Adipocyte (in vitro differentiated cells): ENCODE results near the gene SETD1A.

Experiments used
- DNase-seq: peaks from one replicate; pipeline ENCODE4 v3.0.0-alpha.2; 2015; ENCODE audit warnings: low read depth
- H3K27me3 ChIP-seq: replicated peaks from 2 replicates; pipeline ENCODE4 v1.7.0; 2013; ENCODE audit warnings: mild to moderate bottlenecking, low read length, moderate library complexity; ENCODE audit not compliant: control insufficient read depth, insufficient read depth
- H3K36me3 ChIP-seq: 2 replicates; pipeline ENCODE4 v1.7.0; 2013; ENCODE audit warnings: low read length, mild to moderate bottlenecking, moderate library complexity; ENCODE audit not compliant: control insufficient read depth, insufficient read depth, severe bottlenecking
- H3K4me1 ChIP-seq: 2 replicates; pipeline ENCODE4 v1.7.0; 2013; ENCODE audit warnings: mild to moderate bottlenecking, low read length, moderate library complexity; ENCODE audit not compliant: control insufficient read depth, insufficient read depth
- H3K4me3 ChIP-seq: 2 replicates; pipeline ENCODE4 v1.7.0; 2013; ENCODE audit warnings: mild to moderate bottlenecking, low read length, moderate library complexity
- H3K9ac ChIP-seq: 2 replicates; pipeline ENCODE4 v1.7.0; 2013; ENCODE audit warnings: mild to moderate bottlenecking, low read length, moderate library complexity
- H3K9me3 ChIP-seq: 2 replicates; pipeline ENCODE4 v1.7.0; 2013; ENCODE audit warnings: mild to moderate bottlenecking, low read length, moderate library complexity; ENCODE audit not compliant: control insufficient read depth

The SETD1A gene

GRCh38 chr16:31033709-31034492 lies 76.3 kb downstream of the SETD1A start:
- H3K4me3 ChIP-seq = peak overlapping the region; percentile 100
- H3K36me3 ChIP-seq = peaks cover 14% of the 10 kb centered on the region
- H3K4me1 ChIP-seq = peaks cover 14% of the 10 kb centered on the region
- no peaks in the 10 kb centered on the region for H3K9me3 ChIP-seq
- peak; percentile 93 for DNase-seq
- H3K27me3 ChIP-seq = no peaks in the 10 kb centered on the region
- H3K9ac ChIP-seq = peak overlapping the region; percentile 99
